GM23338 (cell line): ENCODE data around the gene PUS7.

Experiments used
- CREB1 ChIP-seq: fragments of 250-450 bp; sonication (Bioruptor Pico); IDR thresholded peaks from 2 replicates; pipeline ENCODE4 v1.5.0; 2020; ENCODE audit warnings: low read depth, mild to moderate bottlenecking, moderate library complexity
- CTCF ChIP-seq, 2 experiments: fragments of 200-600 bp in 1 of 2; sonication (generic) in 1 of 2; conservative IDR thresholded peaks; 2 replicates each; pipeline versions ENCODE4 v1.5.1 to v1.6.1; 2016 to 2017; ENCODE audit warnings: antibody characterized with exemption in 2 of 2, low read depth in 2 of 2, mild to moderate bottlenecking in 2 of 2, moderate library complexity in 1 of 2
- EZH2 ChIP-seq: fragments of 200-600 bp; sonication (generic); IDR thresholded peaks from one replicate; pipeline ENCODE4 v1.8.0; 2017; ENCODE audit warnings: antibody characterized with exemption, mild to moderate bottlenecking, low read depth; ENCODE audit not compliant: unreplicated experiment
- EZH2phosphoT487 ChIP-seq: fragments of 200-600 bp; sonication (generic); IDR thresholded peaks from one replicate; pipeline ENCODE4 v1.8.1; 2018; ENCODE audit warnings: antibody characterized with exemption; ENCODE audit not compliant: unreplicated experiment
- JUNB ChIP-seq: IDR thresholded peaks from one replicate; pipeline ENCODE4 v1.6.1; 2016; ENCODE audit warnings: antibody characterized with exemption; ENCODE audit not compliant: unreplicated experiment
- POLR2AphosphoS5 ChIP-seq: IDR thresholded peaks from 2 replicates; pipeline ENCODE4 v1.6.1; 2016; ENCODE audit warnings: antibody characterized with exemption, low read depth
- REST ChIP-seq: IDR thresholded peaks from one replicate; pipeline ENCODE4 v1.6.1; 2018; ENCODE audit warnings: antibody characterized with exemption; ENCODE audit not compliant: unreplicated experiment
- STAT1 ChIP-seq: IDR thresholded peaks from one replicate; pipeline ENCODE4 v1.6.1; 2016; ENCODE audit warnings: antibody characterized with exemption; ENCODE audit not compliant: unreplicated experiment
- ZNF114 ChIP-seq: fragments of 250-450 bp; sonication (Bioruptor Pico); IDR thresholded peaks from 2 replicates; pipeline ENCODE4 v1.5.0; 2020; ENCODE audit warnings: mild to moderate bottlenecking, moderate library complexity
- ZNF462 ChIP-seq: fragments of 250-450 bp; sonication (Bioruptor Pico); IDR thresholded peaks from 2 replicates; pipeline ENCODE4 v1.5.0; 2020; ENCODE audit warnings: mild to moderate bottlenecking, moderate library complexity

DNA sequence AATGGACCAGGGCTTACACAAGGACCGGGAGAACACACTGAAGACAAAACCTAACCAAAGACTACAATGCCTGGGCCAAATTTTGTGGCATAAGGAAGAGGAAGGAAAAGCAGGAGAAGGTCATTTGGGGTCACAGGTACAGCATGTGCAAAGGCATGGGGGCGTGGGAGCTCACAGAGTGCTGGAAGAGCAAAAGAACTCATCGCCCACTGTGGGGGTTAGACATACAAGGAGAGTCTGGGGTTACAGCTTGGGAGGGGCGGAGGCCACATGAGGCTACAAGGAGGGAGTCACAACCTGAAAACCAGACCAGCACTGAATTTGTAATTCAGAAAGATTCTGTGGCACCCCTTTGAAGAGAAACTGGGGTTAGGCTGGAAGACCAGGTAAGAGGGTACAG is 9.7 kb downstream of the PUS7 start:
- TF ChIP-seq STAT1: no peak
- no peak for TF ChIP-seq CTCF (conservative IDR thresholded peaks at IDR 0.05; ENCODE audit: low read depth in 2 of 2)
- TF ChIP-seq EZH2: no peak
- no peak for TF ChIP-seq EZH2phosphoT487
- no peak for TF ChIP-seq REST
- no peak for TF ChIP-seq ZNF114 (CRISPR knock-in tag)
- no peak for TF ChIP-seq POLR2AphosphoS5
- TF ChIP-seq CREB1 (CRISPR knock-in tag): no peak
- TF ChIP-seq JUNB: no peak
- no peak for TF ChIP-seq ZNF462 (CRISPR knock-in tag)
